Cardiac fibroblast (primary cell): ENCODE measurements around the gene CHN2.

ENCODE experiments used
- DNase-seq, 2 donors: peaks; one replicate each; pipeline versions ENCODE4 v3.0.0 to v3.0.0-alpha.2; 2010; ENCODE audit warnings: low read depth in 2 of 2
- H3K4me3 ChIP-seq, 2 donors: replicated peaks in 1 of 2; 1 replicate in 1 of 2; 2 replicates in 1 of 2; pipeline ENCODE4 v1.5.1; 2011; ENCODE audit warnings: low read depth in 2 of 2, low read length in 2 of 2, mild to moderate bottlenecking in 2 of 2, moderate library complexity in 1 of 2
- CTCF ChIP-seq: IDR thresholded peaks from one replicate; pipeline ENCODE4 v1.5.1; 2011; ENCODE audit warnings: low read depth, mild to moderate bottlenecking, low read length, inconsistent platforms

Gene CHN2

DNA sequence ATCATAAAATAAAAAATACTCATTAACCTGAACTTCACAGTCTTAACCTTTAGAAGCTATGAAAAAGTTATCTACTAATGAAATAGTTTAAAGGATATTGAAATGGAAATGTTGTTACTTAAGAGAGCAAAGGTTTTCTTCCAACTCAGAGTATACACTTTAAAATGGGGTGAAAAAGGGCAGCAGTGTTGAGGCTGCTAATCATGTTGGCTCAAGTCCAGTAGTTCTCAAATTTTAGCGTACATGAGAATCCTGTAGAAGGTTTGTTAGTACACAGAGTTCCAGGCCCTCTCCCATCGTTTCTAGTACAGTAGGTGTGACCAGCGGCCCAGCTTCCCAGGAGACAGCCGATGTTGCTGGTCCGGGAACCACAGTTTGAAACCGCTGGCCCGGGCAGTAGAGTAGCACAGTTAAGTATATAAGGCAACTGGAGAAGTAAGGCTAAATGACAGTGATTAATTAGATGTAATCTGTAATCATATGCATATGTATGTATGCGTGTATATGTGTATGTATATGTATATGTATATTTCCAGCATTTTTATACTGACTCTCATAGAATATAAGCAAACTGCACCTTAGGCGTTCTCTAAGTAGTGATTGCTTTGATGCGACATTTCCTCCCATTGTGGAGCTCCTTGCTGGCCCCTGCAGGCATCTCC lies 221.8 kb downstream of the CHN2 start:
- H3K4me3 ChIP-seq: no peak overlapping the region
- no peak for TF ChIP-seq CTCF
- DNase-seq: no peak

- no peak for DNase-seq
- no peak overlapping the region for H3K4me3 ChIP-seq
- TF ChIP-seq CTCF: no peak
Measured at GRCh38 chr7:29416938-29417305, 222.3 kb downstream of the CHN2 start.

GRCh38 chr7:29418056-29418455 lies 223.5 kb downstream of the CHN2 start:
- TF ChIP-seq CTCF: no peak

DNA sequence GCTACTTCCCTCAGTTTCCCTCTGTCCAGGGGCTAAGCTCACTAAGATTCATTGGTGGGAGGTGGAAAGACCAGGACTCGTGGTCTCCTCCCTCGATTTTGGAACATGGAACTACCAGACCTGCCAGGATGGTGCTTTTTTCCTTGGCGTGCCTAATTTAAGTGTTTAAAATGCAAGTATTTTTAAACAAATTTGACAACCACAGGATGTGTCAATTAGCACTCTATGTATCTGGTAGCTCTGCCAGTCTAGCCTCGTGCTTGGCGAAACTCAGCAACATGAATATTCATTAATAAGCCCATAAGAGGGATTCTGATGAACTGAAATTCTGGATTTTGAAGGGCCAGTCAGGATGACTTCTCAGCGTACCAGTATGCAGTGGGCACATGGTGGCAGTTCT lies 224.1 kb downstream of the CHN2 start:
- H3K4me3 ChIP-seq: no peak overlapping the region
- no peak for TF ChIP-seq CTCF
- DNase-seq: no peak

More at GRCh38 chr7:29418056-29418455, 223.5 kb downstream of the CHN2 start:
- no peak for DNase-seq
- no peak overlapping the region for H3K4me3 ChIP-seq

- no peak overlapping the region for H3K4me3 ChIP-seq
- TF ChIP-seq CTCF: no peak
- no peak for DNase-seq
Measured at GRCh38 chr7:29420011-29420410, 225.4 kb downstream of the CHN2 start.

DNA sequence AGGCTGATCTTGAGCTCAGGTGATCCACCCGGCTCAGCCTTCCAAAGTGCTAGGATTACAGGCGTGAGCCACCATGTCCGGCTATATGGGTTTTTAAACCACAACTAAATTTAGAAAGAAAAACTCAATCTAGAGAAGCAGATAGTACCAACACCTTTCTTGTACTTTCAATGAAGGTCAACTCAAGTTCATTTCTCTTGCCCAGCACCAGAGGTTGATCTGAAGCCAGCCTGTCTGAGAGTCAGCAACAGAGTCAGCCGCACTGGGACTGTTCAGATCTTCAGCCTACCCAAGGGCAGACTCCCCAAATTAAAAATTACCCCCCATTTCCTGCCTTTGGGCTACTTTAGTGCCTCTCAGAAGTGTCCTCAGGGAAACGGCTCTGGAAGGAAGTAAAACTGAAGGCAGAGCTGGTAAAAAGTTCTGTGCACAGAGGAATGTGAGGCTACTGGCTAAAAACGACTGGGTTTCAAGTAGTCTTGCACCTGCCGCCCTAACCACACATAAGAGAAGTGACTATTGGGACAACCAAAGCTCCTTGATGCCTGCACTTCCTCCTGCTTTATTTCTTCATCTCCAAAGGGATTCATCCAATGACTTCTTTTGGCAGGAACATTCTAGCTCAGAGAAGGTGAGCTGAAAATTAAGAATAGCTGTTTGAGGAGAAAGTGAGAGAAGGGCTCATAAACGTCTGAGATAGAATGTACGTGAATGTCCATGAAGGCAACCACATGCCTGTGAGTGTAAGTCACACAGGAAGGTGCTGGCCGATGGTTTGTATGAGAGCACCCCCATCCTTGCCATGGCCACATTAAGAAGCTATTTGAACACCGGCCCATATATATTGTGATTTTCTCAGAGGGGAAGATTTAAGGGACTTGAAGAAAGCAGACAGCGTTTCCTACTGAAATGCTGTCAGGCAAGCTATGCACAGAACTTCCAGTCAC lies 226.7 kb downstream of the CHN2 start:
- DNase-seq: no peak
- no peak overlapping the region for H3K4me3 ChIP-seq
- TF ChIP-seq CTCF: no peak
